Vagina (tissue), 2 donors: ENCODE results near the gene THSD7B.

Experiments
- CTCF ChIP-seq, 3 experiments: fragments of 450-650 bp in 2 of 3; fragments of 200-600 bp in 1 of 3; sonication (generic) in 1 of 3; IDR thresholded peaks; one replicate each; pipeline ENCODE4 v1.5.1; 2017 to 2019; ENCODE audit warnings: antibody characterized with exemption in 3 of 3, mild to moderate bottlenecking in 2 of 3, moderate library complexity in 2 of 3
- POLR2A ChIP-seq, 2 donors: fragments of 450-650 bp; IDR thresholded peaks; one replicate each; pipeline ENCODE4 v1.6.1; 2017; ENCODE audit warnings: antibody characterized with exemption in 2 of 2, mild to moderate bottlenecking in 2 of 2, moderate library complexity in 2 of 2
- POLR2AphosphoS5 ChIP-seq, 2 donors: sonication (generic); formaldehyde crosslinking; IDR thresholded peaks; one replicate each; pipeline ENCODE4 v1.9.0; 2017; ENCODE audit warnings: antibody characterized with exemption in 2 of 2, mild to moderate bottlenecking in 2 of 2, low read depth in 1 of 2; ENCODE audit not compliant: insufficient read depth in 1 of 2

DNA sequence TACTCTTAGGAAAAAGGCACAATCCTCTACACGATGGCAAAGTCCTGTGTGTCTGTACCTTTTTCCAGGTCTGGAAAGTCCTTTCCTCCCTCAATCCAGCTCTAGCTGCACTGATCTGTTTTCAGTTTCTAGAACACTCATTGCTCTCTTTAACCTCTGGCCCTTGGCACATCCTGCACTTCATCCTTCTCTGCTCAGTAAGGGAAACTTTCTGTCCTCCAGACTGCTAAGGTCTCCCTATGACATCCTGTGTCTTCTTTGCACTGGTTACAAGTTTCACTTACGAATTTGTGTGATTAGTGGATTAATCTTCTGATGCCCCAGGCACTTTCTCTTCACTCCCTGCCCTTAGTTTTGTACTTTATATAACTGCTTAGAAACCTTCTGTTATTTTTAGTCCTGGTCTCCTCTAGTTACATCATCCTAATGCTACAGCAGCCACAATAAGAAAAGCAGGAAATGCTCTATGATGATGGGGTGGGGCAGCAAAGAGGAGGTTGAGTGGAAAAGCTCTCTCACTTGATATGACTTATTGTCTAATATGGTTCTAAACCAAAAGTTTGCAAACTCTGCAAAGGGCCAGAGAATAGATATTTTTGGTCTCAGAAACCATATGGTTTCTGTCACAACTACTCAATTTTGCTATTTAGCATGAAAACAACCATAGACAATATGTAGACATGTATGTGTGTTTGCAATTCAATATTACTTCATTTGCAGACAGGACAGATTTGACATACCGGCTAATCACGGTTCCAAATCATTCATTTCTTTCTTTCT is 568.2 kb downstream of the THSD7B start:
- no peak for TF ChIP-seq CTCF (IDR thresholded peaks at IDR 0.05)
- TF ChIP-seq POLR2AphosphoS5 (IDR thresholded peaks at IDR 0.05; ENCODE audit: insufficient read depth in 1 of 2, low read depth in 1 of 2): no peak
- no peak for TF ChIP-seq POLR2A (IDR thresholded peaks at IDR 0.05)
